GM12878 (cell line): ENCODE measurements around the gene DGKB. TPM values are rescaled to one million over a fixed set of nuclear protein-coding genes. Genes with fewer than 3 reads are reported as not detected.

ENCODE experiments used
- ATAC-seq: fragments of 200-7000 bp; cut with Tn5 transposase; 3 replicates; pipeline ENCODE4 v1.9.1; 2020; ENCODE audit warnings: mild to moderate bottlenecking, moderate library complexity
- BruUV-seq: library from RNA; stranded (reverse); fragments of 400-500 nt; replicated peaks from 2 replicates; lab custom pipeline; 2021; lab: Mats Ljungman, UMichigan
- CTCF ChIA-PET: fragments of 300-600 bp; sonication (Branson Sonifier 250); formaldehyde crosslinking; extraction: SDS; loops from one replicate; lab custom pipeline; 2021; ENCODE audit warnings: inconsistent platforms; lab: Yijun Ruan, JAX
- POLR2A ChIA-PET: fragments of 350-600 bp; formaldehyde crosslinking; extraction: SDS; loops from one replicate; lab custom pipeline; 2021; ENCODE audit warnings: inconsistent platforms; lab: Charles Lee
- RAD21 ChIA-PET: fragments of 300-600 bp; sonication (Branson Sonifier 250); formaldehyde crosslinking; loops from one replicate; lab custom pipeline; 2023; ENCODE audit warnings: antibody characterized with exemption; ENCODE audit not compliant: unreplicated experiment; lab: Charles Lee
- SMC1A ChIA-PET: fragments of 300-600 bp; sonication (Branson Sonifier 250); formaldehyde crosslinking; loops from one replicate; lab custom pipeline; 2023; ENCODE audit not compliant: unreplicated experiment, uncharacterized antibody; lab: Charles Lee
- DNase-seq: peaks from one replicate; pipeline ENCODE4 v3.0.0-alpha.2; 2011; ENCODE audit warnings: low read depth, low spot score
- FAIRE-seq: peaks from 3 replicates; lab custom pipeline; 2011; peaks lifted over from hg19 to GRCh38; lab: Jason Lieb, UNC
- H2AFZ ChIP-seq: 2 replicates; pipeline ENCODE4 v1.6.0; 2011; ENCODE audit warnings: low read depth, low read length, control low read depth; ENCODE audit not compliant: control insufficient read depth
- H3K27ac ChIP-seq: 2 replicates; pipeline ENCODE4 v1.5.1; 2011; ENCODE audit warnings: control low read depth; ENCODE audit not compliant: control insufficient read depth, insufficient read depth
- H3K27me3 ChIP-seq, 2 experiments: replicated peaks in 1 of 2; 2 replicates each; pipeline versions ENCODE4 v1.6.0 to v1.6.1; 2011; ENCODE audit warnings: low read length in 1 of 2; ENCODE audit not compliant: control insufficient read depth in 2 of 2, insufficient read depth in 2 of 2
- H3K36me3 ChIP-seq, 2 experiments: 2 replicates each; pipeline ENCODE4 v1.5.1; 2011; ENCODE audit warnings: low read length in 1 of 2; ENCODE audit not compliant: control insufficient read depth in 2 of 2, insufficient read depth in 2 of 2
- H3K4me1 ChIP-seq: 2 replicates; pipeline ENCODE4 v1.6.1; 2011; ENCODE audit warnings: mild to moderate bottlenecking, low read length, moderate library complexity, mixed read lengths; ENCODE audit not compliant: control insufficient read depth, insufficient read depth
- H3K4me2 ChIP-seq: 2 replicates; pipeline ENCODE4 v1.6.0; 2011; ENCODE audit warnings: control low read depth; ENCODE audit not compliant: control insufficient read depth, insufficient read depth
- H3K4me3 ChIP-seq: fragments of 200-600 bp; sonication (generic); 2 replicates; pipeline ENCODE4 v1.5.1; 2016
- H3K79me2 ChIP-seq: 2 replicates; pipeline ENCODE4 v1.6.0; 2011; ENCODE audit warnings: low read length; ENCODE audit not compliant: control insufficient read depth, insufficient read depth
- H3K9ac ChIP-seq: 2 replicates; pipeline ENCODE4 v1.8.0; 2011; ENCODE audit warnings: low read length, control low read depth, mixed read lengths; ENCODE audit not compliant: control insufficient read depth, insufficient read depth
- H3K9me3 ChIP-seq: replicated peaks from 3 replicates; pipeline ENCODE4 v1.5.1; 2011; ENCODE audit warnings: mild to moderate bottlenecking, low read length; ENCODE audit not compliant: control insufficient read depth, insufficient read depth
- H4K20me1 ChIP-seq: 2 replicates; pipeline ENCODE4 v1.6.0; 2011; ENCODE audit not compliant: control insufficient read depth, insufficient read depth
- BACH1 ChIP-seq: fragments of 450-650 bp; IDR thresholded peaks from 2 replicates; pipeline ENCODE4 v1.6.1; 2017; ENCODE audit warnings: mild to moderate bottlenecking, borderline replicate concordance
- BCL11A ChIP-seq: IDR thresholded peaks from 2 replicates; pipeline ENCODE4 v1.6.1; 2011; ENCODE audit warnings: low read depth, low read length
- EED ChIP-seq: sonication (generic); IDR thresholded peaks from 2 replicates; pipeline ENCODE4 v1.6.1; 2016; ENCODE audit warnings: antibody characterized with exemption, low read depth
- GABPA ChIP-seq: IDR thresholded peaks from 2 replicates; pipeline ENCODE4 v1.6.1; 2014; ENCODE audit warnings: antibody characterized with exemption, low read depth, mild to moderate bottlenecking, inconsistent platforms
- KDM1A ChIP-seq: fragments of 200-600 bp; sonication (generic); IDR thresholded peaks from 2 replicates; pipeline ENCODE4 v1.6.1; 2016; ENCODE audit warnings: borderline replicate concordance
- MTA3 ChIP-seq: IDR thresholded peaks from 2 replicates; pipeline ENCODE4 v1.6.1; 2012; ENCODE audit warnings: low read length, inconsistent platforms, borderline replicate concordance
- MYB ChIP-seq: fragments of 150-350 bp; IDR thresholded peaks from 2 replicates; pipeline ENCODE4 v1.6.1; 2014; ENCODE audit warnings: mild to moderate bottlenecking, low read depth, low read length, borderline replicate concordance
- NR2F1 ChIP-seq: fragments of 450-650 bp; conservative IDR thresholded peaks from 2 replicates; pipeline ENCODE4 v1.6.1; 2017; ENCODE audit warnings: mild to moderate bottlenecking
- TARDBP ChIP-seq: IDR thresholded peaks from 2 replicates; pipeline ENCODE4 v1.6.1; 2016; ENCODE audit warnings: borderline replicate concordance
- ZBED1 ChIP-seq: IDR thresholded peaks from 2 replicates; pipeline ENCODE4 v1.6.1; 2016; ENCODE audit warnings: borderline replicate concordance
- ZZZ3 ChIP-seq: IDR thresholded peaks from 2 replicates; pipeline ENCODE4 v1.6.1; 2011; ENCODE audit warnings: low read depth; ENCODE audit not compliant: control insufficient read depth, insufficient read length
- WGBS: methylation state at CpG from one replicate; pipeline ENCODE4 v1.1.6; 2016; ENCODE audit warnings: low lambda C conversion rate; ENCODE audit not compliant: insufficient replicate concordance, insufficient coverage; ENCODE audit errors: missing lambda C conversion rate; 5-methylcytosine and 5-hydroxymethylcytosine counted together
- in situ Hi-C: fragments of 300-500 bp; cut with MboI; formaldehyde crosslinking; loops from 9 replicates; pipeline ENCODE4 v1.14.3; 2018; ENCODE audit warnings: mixed read lengths
- intact Hi-C: fragments of 100-400 bp; cut with micrococcal nuclease; formaldehyde crosslinking; loops from one replicate; pipeline ENCODE4 v1.14.2; 2022; ENCODE audit not compliant: unreplicated experiment
- polyA plus RNA-seq, 11 experiments: library from polyadenylated mRNA; depleted of rRNA in 4 of 11; unstranded in 6 of 11; stranded (reverse) in 5 of 11; fragments of >200 nt; fragmentation: Nextera tagmentation in 4 of 11; fragmentation: Illumina TruSeq in 1 of 11; extraction: Ambion mirVana in 4 of 11; extraction: Trizol in 1 of 11; gene quantifications; 1 replicate in 1 of 11; 2 replicates in 10 of 11; pipeline versions ENCODE4 v1.2.1 to v1.2.3, GENCODE V29; 2011 to 2016; ENCODE audit warnings: inconsistent platforms in 2 of 11, missing spikeins in 2 of 11, low read depth in 1 of 11
- total RNA-seq, 4 experiments: library from RNA; depleted of rRNA in 3 of 4; stranded (reverse); fragments of >200 nt in 3 of 4; fragmentation: Illumina TruSeq in 1 of 4; extraction: Trizol in 1 of 4; gene quantifications; 2 replicates each; pipeline versions ENCODE4 v1.2.1 to v1.2.3, GENCODE V29; 2013 to 2021
- TF ChIP-seq, protein P1 (sequence below): fragments of 450-650 bp; IDR thresholded peaks from 2 replicates; pipeline ENCODE4 v1.6.1; 2017; ENCODE audit warnings: borderline replicate concordance
- TF ChIP-seq, protein P2 (sequence below): fragments of 450-650 bp; IDR thresholded peaks from 2 replicates; pipeline ENCODE4 v1.6.1; 2017; ENCODE audit warnings: mild to moderate bottlenecking
- TF ChIP-seq, protein P3 (sequence below): IDR thresholded peaks from 2 replicates; pipeline ENCODE4 v1.6.1; 2012; ENCODE audit warnings: low read depth, low read length, improper control_type of control experiment

DGKB gene
- total and polyA plus RNA-seq, 10 of the 15 experiments (the other 5 are each of a cell fraction or from before 2014, with no cell fraction given), result 0.02 to 0.10 (median 0.04) TPM; not detected in 6

DNA sequence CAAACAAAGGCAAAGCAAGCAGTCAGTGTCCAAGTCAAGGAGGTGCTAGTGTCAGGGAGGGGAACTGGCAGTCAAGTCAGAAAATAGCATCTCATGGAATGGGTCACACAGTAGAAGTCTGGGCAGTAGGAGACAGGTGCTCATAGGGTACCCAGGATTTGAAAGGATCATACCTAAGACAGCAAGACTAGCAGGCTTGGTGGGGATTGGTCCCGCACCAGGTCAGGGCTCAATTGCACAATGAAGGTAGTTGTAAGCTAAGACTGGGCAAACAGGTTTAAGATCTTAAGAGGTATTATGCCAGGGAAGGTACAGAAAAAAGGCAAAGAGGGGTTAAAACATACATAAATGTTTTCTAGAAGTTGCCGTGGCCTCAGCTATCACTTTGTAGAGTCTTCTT lies 731.7 kb downstream of the DGKB start:
- BruUV-seq, result no TSS peak
- ChIA-PET CTCF (no interaction called here), POLR2A (no interaction called here), RAD21 (no interaction called here), SMC1A (no interaction called here)
- no peaks in the 10 kb centered on the region for H3K4me1 ChIP-seq
- FAIRE-seq (no peak), ATAC-seq (no peak), DNase-seq (no peak)
- H3K4me2 ChIP-seq, result no peak overlapping the region
- intact Hi-C loops (no loop called here), in situ Hi-C loops (no loop called here)
- no peak overlapping the region for H3K9ac ChIP-seq
- H3K27me3 ChIP-seq, result no peaks in the 10 kb centered on the region
- TF ChIP-seq TARDBP (no peak), ZZZ3 (no peak), MYB (no peak), NR2F1 (no peak), GABPA (no peak), BCL11A (no peak), EED (no peak), ZBED1 (no peak), MTA3 (no peak), KDM1A (no peak), BACH1 (no peak)
- TF ChIP-seq, protein P1, sequence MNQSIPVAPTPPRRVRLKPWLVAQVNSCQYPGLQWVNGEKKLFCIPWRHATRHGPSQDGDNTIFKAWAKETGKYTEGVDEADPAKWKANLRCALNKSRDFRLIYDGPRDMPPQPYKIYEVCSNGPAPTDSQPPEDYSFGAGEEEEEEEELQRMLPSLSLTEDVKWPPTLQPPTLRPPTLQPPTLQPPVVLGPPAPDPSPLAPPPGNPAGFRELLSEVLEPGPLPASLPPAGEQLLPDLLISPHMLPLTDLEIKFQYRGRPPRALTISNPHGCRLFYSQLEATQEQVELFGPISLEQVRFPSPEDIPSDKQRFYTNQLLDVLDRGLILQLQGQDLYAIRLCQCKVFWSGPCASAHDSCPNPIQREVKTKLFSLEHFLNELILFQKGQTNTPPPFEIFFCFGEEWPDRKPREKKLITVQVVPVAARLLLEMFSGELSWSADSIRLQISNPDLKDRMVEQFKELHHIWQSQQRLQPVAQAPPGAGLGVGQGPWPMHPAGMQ, result no peak
- TF ChIP-seq, protein P2, sequence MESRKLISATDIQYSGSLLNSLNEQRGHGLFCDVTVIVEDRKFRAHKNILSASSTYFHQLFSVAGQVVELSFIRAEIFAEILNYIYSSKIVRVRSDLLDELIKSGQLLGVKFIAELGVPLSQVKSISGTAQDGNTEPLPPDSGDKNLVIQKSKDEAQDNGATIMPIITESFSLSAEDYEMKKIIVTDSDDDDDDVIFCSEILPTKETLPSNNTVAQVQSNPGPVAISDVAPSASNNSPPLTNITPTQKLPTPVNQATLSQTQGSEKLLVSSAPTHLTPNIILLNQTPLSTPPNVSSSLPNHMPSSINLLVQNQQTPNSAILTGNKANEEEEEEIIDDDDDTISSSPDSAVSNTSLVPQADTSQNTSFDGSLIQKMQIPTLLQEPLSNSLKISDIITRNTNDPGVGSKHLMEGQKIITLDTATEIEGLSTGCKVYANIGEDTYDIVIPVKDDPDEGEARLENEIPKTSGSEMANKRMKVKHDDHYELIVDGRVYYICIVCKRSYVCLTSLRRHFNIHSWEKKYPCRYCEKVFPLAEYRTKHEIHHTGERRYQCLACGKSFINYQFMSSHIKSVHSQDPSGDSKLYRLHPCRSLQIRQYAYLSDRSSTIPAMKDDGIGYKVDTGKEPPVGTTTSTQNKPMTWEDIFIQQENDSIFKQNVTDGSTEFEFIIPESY, result no peak
- TF ChIP-seq, protein P3, sequence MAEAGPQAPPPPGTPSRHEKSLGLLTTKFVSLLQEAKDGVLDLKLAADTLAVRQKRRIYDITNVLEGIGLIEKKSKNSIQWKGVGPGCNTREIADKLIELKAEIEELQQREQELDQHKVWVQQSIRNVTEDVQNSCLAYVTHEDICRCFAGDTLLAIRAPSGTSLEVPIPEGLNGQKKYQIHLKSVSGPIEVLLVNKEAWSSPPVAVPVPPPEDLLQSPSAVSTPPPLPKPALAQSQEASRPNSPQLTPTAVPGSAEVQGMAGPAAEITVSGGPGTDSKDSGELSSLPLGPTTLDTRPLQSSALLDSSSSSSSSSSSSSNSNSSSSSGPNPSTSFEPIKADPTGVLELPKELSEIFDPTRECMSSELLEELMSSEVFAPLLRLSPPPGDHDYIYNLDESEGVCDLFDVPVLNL, result no peak
- no peak overlapping the region for H3K4me3 ChIP-seq
- 37% methylated on average over 2 of the region's 2 CpGs for WGBS
- no peak overlapping the region for H3K27ac ChIP-seq
- no peaks in the 10 kb centered on the region for H4K20me1 ChIP-seq
- no peaks in the 10 kb centered on the region for H3K9me3 ChIP-seq
- H3K79me2 ChIP-seq, result no peaks in the 10 kb centered on the region
- no peak overlapping the region for H2AFZ ChIP-seq
- no peaks in the 10 kb centered on the region for H3K36me3 ChIP-seq
